GM10248 (cell line): ENCODE measurements around the gene INO80B.

Experiments
- CTCF ChIA-PET: fragments of 300-600 bp; sonication (Branson Sonifier 250); formaldehyde crosslinking; extraction: SDS; loops from one replicate; lab custom pipeline; 2021; ENCODE audit warnings: antibody characterized with exemption; lab: Yijun Ruan, JAX
- POLR2A ChIA-PET: fragments of 350-650 bp; sonication (Branson Sonifier 250); formaldehyde crosslinking; extraction: SDS; loops from one replicate; lab custom pipeline; 2020; ENCODE audit warnings: antibody characterized with exemption; lab: Yijun Ruan, JAX
- DNase-seq: peaks from one replicate; pipeline ENCODE4 v3.0.0; 2012; ENCODE audit errors: extremely low spot score
- CTCF ChIP-seq: IDR thresholded peaks from 2 replicates; pipeline ENCODE4 v1.5.1; 2012; ENCODE audit warnings: mild to moderate bottlenecking, low read depth; ENCODE audit errors: extremely low read depth, missing control alignments, control extremely low read depth

The INO80B gene

DNA sequence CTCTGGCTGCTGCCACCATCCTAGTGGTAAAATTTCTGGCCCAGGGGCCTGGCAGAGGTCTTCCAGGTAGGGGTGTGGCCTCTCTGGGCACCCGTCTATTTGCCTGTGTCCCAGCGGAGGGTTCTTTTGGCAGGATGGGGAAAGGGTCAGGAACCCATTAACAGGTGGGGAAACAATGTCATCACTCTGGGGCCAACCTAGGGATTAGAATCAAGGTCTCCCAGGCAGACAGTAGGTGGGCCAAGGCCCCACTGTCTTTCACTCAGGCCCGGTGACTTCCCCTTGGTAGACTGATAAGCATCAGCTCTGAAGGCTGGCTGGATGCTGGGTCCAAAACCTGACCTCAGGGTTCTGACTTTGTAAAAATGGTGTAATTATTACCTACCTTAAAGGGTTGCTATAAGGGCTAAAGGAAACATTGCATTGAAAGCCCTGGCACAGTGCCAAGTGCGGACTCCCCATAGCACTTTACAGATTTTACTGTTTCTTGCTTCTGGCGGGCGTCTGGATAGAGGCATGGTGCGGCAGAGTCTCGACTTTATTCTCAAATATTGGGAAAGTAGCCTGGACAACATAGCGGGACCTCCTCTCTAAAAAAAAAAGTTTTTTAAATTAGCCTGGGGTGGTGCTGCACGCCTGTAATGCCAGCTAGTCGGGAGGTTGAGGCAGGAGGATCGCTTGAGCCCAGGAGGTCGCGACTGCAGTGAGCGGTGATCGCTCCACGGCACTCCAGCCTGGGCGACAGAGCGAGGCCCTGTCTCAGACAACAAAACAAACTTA lies 42.3 kb downstream of the INO80B start:
- TF ChIP-seq CTCF = no peak
- no peak for DNase-seq
- POLR2A ChIA-PET = no interaction called here
- CTCF ChIA-PET = interaction anchor here (0.7 to 1.9 kb wide), 8 partner anchors 14 to 91 kb away, joined by 3 to 8 read pairs (median 4); partner anchors contain the start of genes CCDC142, TLX2 and TTC31

DNA sequence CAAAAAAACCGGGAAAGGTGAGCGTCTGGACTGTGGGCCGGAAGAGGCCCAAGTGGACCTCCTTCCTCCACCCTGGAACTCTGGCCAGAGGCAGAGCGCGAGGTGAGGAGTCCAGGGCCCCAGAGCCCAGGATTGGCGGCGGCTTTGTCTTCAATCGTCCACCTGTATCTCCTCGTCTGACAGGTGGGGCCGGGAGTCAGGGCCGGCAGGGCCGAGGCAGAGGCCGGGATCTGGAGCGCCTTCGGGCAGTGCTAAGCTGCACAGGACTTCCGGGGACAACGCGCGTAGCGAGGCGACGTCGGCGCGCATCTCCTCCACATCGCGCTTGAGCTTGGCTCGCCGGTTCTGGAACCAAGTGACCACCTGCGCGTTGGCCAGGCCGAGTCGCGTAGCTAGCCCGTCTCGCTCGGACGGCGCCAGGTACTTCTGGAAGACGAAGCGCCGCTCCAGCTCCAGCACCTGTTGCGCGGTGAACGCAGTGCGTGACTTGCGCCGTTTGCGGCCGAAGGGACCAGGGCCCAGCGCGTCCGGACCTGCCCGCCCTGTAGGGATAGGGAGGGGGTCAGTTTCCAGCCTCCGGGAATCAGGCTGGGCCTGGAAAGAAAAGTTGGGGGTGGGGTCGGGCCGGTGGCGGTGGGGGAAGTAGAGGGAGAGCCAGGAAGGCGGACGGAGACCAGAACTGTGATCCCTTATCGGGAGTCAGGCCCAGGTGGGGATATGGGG lies 43.1 kb downstream of the INO80B start:
- no peak for TF ChIP-seq CTCF
- POLR2A ChIA-PET = no interaction called here
- peak; percentile 47 for DNase-seq
- CTCF ChIA-PET = interaction anchor here (0.7 to 1.6 kb wide), 9 partner anchors 15 to 90 kb away, joined by 3 to 7 read pairs (median 3); partner anchors contain the start of genes AUP1, CCDC142, HTRA2 and TLX2

DNA sequence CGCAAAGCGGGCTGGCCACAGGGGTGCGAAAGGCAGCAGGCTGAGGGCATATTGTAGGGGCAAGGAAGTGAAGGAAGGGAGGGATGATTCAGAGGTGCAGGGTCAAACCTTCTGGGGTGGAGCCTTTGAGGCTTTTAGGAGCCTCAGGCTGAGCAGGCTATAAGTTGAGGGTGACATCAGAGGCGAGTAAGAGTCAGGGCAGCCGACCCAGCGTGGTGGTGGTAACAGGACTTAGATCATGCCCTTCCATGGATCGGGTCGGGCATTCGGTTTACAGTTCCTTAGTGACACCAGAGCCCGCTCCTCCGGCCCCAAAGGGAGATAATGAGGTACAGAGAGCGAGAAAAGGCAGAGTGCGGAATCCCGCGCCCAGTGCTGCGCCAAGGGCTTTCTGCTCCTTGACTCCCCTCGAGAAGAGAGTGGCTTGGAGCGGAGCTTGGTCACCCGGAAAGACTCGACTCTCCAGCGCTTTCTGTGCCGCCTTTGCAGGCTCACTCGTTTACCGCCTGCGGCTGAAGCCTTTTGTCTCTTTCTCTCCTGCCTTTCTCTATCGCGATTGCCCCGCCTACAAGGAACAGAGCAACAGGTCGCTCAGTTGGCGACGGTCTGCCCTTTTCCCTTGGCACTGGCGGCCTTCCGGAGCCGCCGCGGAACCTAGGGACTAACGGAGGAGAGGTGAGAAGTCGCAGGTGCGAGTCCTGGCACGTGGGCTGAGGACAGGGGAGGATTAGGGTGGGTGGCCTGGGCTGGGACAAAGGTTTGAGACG lies 43.8 kb downstream of the INO80B start:
- CTCF ChIA-PET = interaction anchor here (1.0 to 2.5 kb wide), 7 partner anchors 9 to 90 kb away, joined by 3 to 10 read pairs (median 4); partner anchors contain the start of genes AUP1, CCDC142, HTRA2 and TLX2
- no peak for TF ChIP-seq CTCF
- DNase-seq = peak; percentile 39
- POLR2A ChIA-PET = no interaction called here

- DNase-seq = no peak
- CTCF ChIA-PET = interaction anchor here (1.0 to 2.5 kb wide), 5 partner anchors 9 to 86 kb away, joined by 3 to 11 read pairs (median 7); partner anchors contain the start of genes CCDC142 and TTC31
- TF ChIP-seq CTCF = no peak
- POLR2A ChIA-PET = interaction anchor here (0.5 kb wide), 1 partner anchor 48 kb away, joined by 4 read pairs; no protein-coding TSS in a partner anchor
These were observed 44.5 kb downstream of the INO80B start, which contains the start of gene LBX2 for GRCh38 chr2:74499267-74499939. Gene LBX2, minus strand, starts transcription at chr2:74499603. Its CDS starts 66 bp downstream, at chr2:74499537.

DNA sequence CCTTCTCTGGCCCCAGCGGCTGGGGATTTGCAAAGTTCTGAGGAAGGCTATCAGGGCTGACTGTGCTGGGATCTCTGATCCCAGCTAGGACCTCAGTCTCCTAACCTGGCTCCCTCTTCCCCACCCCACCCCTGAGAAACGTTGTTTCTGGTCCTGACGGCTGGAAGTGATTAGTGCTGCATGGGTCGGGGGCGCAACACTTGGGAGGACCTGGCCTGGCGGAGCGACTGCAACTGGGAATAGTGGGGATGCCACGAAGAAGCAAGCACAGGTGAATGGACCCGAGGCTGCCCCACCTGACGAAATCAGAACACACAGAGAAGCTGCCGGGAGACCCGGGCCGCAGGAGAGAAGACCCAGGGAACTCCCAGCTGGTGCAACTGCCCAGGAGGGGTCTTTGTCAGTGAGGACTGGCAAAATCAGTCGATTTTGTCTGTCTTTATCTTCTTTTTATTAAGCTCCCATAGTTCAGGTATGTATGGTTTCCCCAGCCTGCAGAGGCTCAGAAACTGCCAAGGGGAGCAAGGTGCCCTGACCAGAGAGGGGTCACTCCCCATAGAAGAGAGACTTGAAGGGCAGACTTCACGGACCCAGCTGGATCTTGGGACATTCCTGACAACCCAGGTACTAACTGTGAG lies 45.2 kb downstream of the INO80B start:
- POLR2A ChIA-PET = interaction anchor here (0.5 to 0.6 kb wide), 2 partner anchors 49 to 319 kb away, joined by 3 to 4 read pairs; no protein-coding TSS in a partner anchor
- TF ChIP-seq CTCF = no peak
- CTCF ChIA-PET = interaction anchor here (0.9 to 2.5 kb wide), 10 partner anchors 10 to 86 kb away, joined by 3 to 11 read pairs (median 4); partner anchors contain the start of genes CCDC142 and TTC31
- no peak for DNase-seq
